ENCODE measurements around the gene ADPRH. TPM values are rescaled to one million over a fixed set of nuclear protein-coding genes. Genes with fewer than 3 reads are reported as not detected.
"Not testable (repeated sequence)": the region's sequence is repeated elsewhere in the genome, so short reads cannot be mapped to it uniquely, and the experiment has no call there.

Gene ADPRH
- total RNA-seq, 1 donor from 2014 or later, result 2.6 TPM

DNA sequence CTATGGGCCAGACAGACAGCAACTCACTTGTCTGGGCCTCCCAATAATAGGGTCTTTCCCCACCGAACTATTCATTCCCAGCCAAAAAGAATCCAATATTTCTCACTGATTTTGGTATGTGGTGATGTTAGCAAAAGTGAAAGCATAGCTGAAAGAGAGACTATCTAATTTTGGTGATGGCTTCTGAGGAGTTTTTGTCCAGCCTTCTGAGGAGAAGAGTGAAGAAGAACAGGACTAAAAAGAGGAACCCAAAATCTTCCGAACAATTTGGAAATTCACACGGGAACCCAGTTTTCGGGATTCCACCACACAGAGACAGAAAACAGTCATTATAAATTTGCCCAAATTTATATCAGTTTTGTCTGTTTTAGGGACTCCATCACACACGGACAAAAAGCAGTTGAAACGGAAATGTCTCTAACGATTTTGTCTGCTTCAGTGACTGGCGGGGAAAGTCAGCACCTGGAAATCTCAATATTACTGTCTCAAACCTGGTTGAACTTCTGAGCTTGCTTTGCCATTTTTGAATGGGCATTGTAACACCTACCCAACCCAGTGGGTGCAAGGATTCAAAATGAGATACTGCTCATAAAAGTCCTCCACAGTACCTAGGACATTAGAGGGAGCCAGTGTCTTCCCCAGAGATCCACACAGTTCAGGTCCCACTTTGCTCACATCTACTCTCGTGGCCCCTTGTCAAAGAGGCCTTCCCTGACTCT lies 28.9 kb upstream of the ADPRH start:
- no peak overlapping the region for H2AFZ ChIP-seq (ENCODE audit: low read depth, low read length)
- no peaks in the 10 kb centered on the region for H3K4me1 ChIP-seq (ENCODE audit: insufficient read depth, low read length)
- H3K4me2 ChIP-seq (ENCODE audit: low read length), result no peak overlapping the region
- Mint-ChIP-seq H3K4me3 (ENCODE audit: unreplicated experiment) (no peak overlapping the region), H3K27ac (ENCODE audit: unreplicated experiment) (no peak overlapping the region), H3K9me3 (ENCODE audit: unreplicated experiment) (peaks cover 4% of the 10 kb centered on the region), H3K4me1 (ENCODE audit: low read depth, unreplicated experiment) (no peaks in the 10 kb centered on the region), H3K36me3 (ENCODE audit: low read depth, unreplicated experiment) (no peaks in the 10 kb centered on the region), H3K27me3 (ENCODE audit: low read depth, unreplicated experiment) (peaks cover 23% of the 10 kb centered on the region)
- H3K27me3 ChIP-seq (ENCODE audit: insufficient read depth, low read length), result no peaks in the 10 kb centered on the region
- no peak overlapping the region for H3K9ac ChIP-seq (ENCODE audit: low read length)
- H3K9me3 ChIP-seq (ENCODE audit: insufficient read depth, low read depth, low read length), result no peaks in the 10 kb centered on the region
- H4K20me1 ChIP-seq (ENCODE audit: insufficient read depth, low read length), result no peaks in the 10 kb centered on the region
- H3K79me2 ChIP-seq (ENCODE audit: insufficient read depth, low read length), result no peaks in the 10 kb centered on the region
- FAIRE-seq (no peak), DNase-seq (ENCODE audit: low read depth) (no peak)
- no peak overlapping the region for H3K27ac ChIP-seq (ENCODE audit: low read depth, low read length)
- H3K36me3 ChIP-seq (ENCODE audit: insufficient read depth, low read length), result no peaks in the 10 kb centered on the region
- H3K4me3 ChIP-seq (ENCODE audit: insufficient read depth, low read depth, low read length), result no peak overlapping the region
- TF ChIP-seq, protein P1, sequence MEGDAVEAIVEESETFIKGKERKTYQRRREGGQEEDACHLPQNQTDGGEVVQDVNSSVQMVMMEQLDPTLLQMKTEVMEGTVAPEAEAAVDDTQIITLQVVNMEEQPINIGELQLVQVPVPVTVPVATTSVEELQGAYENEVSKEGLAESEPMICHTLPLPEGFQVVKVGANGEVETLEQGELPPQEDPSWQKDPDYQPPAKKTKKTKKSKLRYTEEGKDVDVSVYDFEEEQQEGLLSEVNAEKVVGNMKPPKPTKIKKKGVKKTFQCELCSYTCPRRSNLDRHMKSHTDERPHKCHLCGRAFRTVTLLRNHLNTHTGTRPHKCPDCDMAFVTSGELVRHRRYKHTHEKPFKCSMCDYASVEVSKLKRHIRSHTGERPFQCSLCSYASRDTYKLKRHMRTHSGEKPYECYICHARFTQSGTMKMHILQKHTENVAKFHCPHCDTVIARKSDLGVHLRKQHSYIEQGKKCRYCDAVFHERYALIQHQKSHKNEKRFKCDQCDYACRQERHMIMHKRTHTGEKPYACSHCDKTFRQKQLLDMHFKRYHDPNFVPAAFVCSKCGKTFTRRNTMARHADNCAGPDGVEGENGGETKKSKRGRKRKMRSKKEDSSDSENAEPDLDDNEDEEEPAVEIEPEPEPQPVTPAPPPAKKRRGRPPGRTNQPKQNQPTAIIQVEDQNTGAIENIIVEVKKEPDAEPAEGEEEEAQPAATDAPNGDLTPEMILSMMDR (IDR thresholded peaks at IDR 0.05; ENCODE audit: insufficient read depth, low read depth, low read length), result no peak
- TF ChIP-seq EZH2 (IDR thresholded peaks at IDR 0.05; ENCODE audit: insufficient read depth, low read length), result no peak

GRCh38 chr3:119551598-119551997 lies 27.7 kb upstream of the ADPRH start:
- Mint-ChIP-seq H3K4me3 (ENCODE audit: unreplicated experiment) (no peak overlapping the region), H3K27me3 (ENCODE audit: low read depth, unreplicated experiment) (peaks cover 27% of the 10 kb centered on the region), H3K36me3 (ENCODE audit: low read depth, unreplicated experiment) (no peaks in the 10 kb centered on the region), H3K27ac (ENCODE audit: unreplicated experiment) (no peak overlapping the region), H3K9me3 (ENCODE audit: unreplicated experiment) (peaks cover 4% of the 10 kb centered on the region), H3K4me1 (ENCODE audit: low read depth, unreplicated experiment) (no peaks in the 10 kb centered on the region)
- H2AFZ ChIP-seq (ENCODE audit: low read depth, low read length), result no peak overlapping the region
- DNase-seq (ENCODE audit: low read depth), result no peak
- H3K4me2 ChIP-seq (ENCODE audit: low read length), result no peak overlapping the region
- no peak overlapping the region for H3K27ac ChIP-seq (ENCODE audit: low read depth, low read length)
- H3K27me3 ChIP-seq (ENCODE audit: insufficient read depth, low read length), result no peaks in the 10 kb centered on the region
- no peaks in the 10 kb centered on the region for H3K4me1 ChIP-seq (ENCODE audit: insufficient read depth, low read length)
- H4K20me1 ChIP-seq (ENCODE audit: insufficient read depth, low read length), result no peaks in the 10 kb centered on the region
- H3K36me3 ChIP-seq (ENCODE audit: insufficient read depth, low read length), result no peaks in the 10 kb centered on the region
- TF ChIP-seq, protein P1 (IDR thresholded peaks at IDR 0.05; ENCODE audit: insufficient read depth, low read depth, low read length), result no peak
- no peak for TF ChIP-seq EZH2 (IDR thresholded peaks at IDR 0.05; ENCODE audit: insufficient read depth, low read length)
- no peak overlapping the region for H3K9ac ChIP-seq (ENCODE audit: low read length)
- no peaks in the 10 kb centered on the region for H3K9me3 ChIP-seq (ENCODE audit: insufficient read depth, low read depth, low read length)
- H3K79me2 ChIP-seq (ENCODE audit: insufficient read depth, low read length), result no peaks in the 10 kb centered on the region
- H3K4me3 ChIP-seq (ENCODE audit: insufficient read depth, low read depth, low read length), result no peak overlapping the region
- no peak for FAIRE-seq

DNA sequence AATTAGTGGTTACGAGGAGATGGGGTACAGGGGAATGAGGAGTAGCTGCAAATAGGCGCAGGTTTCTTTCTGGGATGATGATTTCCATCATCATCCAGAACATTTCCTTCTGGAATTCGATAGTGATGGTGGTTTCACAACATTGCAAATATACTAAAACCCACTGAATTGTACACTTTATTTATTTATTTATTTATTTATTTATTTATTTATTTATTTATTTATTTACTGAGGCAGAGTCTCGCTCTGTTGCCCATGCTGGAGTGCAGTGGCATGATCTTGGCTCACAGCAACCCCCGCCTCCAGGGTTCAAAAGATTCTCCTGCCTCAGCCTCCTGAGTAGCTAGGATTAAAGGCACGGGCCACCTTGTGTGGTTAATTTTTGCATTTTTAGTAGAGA lies 26.4 kb upstream of the ADPRH start:
- not testable (repeated sequence) for H3K36me3 Mint-ChIP-seq (ENCODE audit: low read depth, unreplicated experiment); FAIRE-seq

More for the DNA sequence above, 26.4 kb upstream of the ADPRH start:
- H2AFZ ChIP-seq (ENCODE audit: low read depth, low read length); H3K79me2 ChIP-seq (ENCODE audit: insufficient read depth, low read length); H3K9ac ChIP-seq (ENCODE audit: low read length); H3K4me3 ChIP-seq (ENCODE audit: insufficient read depth, low read depth, low read length); H3K4me1 ChIP-seq (ENCODE audit: insufficient read depth, low read length); H3K27ac ChIP-seq (ENCODE audit: low read depth, low read length); H3K9me3 ChIP-seq (ENCODE audit: insufficient read depth, low read depth, low read length); H3K27me3 ChIP-seq (ENCODE audit: insufficient read depth, low read length); H4K20me1 ChIP-seq (ENCODE audit: insufficient read depth, low read length); DNase-seq (ENCODE audit: low read depth); H3K27ac Mint-ChIP-seq (ENCODE audit: unreplicated experiment); H3K36me3 ChIP-seq (ENCODE audit: insufficient read depth, low read length); H3K9me3 Mint-ChIP-seq (ENCODE audit: unreplicated experiment); H3K4me1 Mint-ChIP-seq (ENCODE audit: low read depth, unreplicated experiment); H3K4me3 Mint-ChIP-seq (ENCODE audit: unreplicated experiment); H3K4me2 ChIP-seq (ENCODE audit: low read length): not testable (repeated sequence)
- peaks cover 28% of the 10 kb centered on the region for H3K27me3 Mint-ChIP-seq (ENCODE audit: low read depth, unreplicated experiment)
